ENCODE data around the gene MLNR. TPM values are rescaled to one million over a fixed set of nuclear protein-coding genes. Genes with fewer than 3 reads are reported as not detected.

Gene MLNR
- total RNA-seq, 3 donors from 2014 or later, result not detected

DNA sequence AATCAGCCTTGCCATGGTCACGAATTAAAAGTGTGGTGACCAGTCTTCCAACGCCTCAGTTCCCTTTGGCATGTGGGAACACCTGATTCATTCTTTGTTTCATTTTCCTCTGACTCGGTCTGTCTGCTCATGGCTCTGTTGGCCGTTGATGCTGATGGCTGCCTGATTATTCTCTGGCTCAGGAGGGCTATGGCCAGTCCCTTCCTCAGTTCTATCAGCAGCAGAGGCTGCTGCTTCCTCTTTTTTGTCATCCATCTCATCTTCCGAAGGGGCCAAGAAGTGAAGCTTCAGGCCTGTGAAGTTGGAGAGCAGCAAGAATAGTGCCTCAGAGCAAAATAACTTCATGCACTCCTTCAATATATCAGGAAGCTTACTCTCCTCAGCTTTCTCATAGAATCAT is 9.5 kb upstream of the MLNR start:
- intact Hi-C loops (cut with DNase I; ENCODE audit: low total_unique reads), result no loop called here
- H3K4me3 ChIP-seq, result no peak overlapping the region
- TF ChIP-seq POLR2A (IDR thresholded peaks at IDR 0.05) (no peak), POLR2AphosphoS5 (IDR thresholded peaks at IDR 0.05) (no peak)
- TF ChIP-seq, protein P1, sequence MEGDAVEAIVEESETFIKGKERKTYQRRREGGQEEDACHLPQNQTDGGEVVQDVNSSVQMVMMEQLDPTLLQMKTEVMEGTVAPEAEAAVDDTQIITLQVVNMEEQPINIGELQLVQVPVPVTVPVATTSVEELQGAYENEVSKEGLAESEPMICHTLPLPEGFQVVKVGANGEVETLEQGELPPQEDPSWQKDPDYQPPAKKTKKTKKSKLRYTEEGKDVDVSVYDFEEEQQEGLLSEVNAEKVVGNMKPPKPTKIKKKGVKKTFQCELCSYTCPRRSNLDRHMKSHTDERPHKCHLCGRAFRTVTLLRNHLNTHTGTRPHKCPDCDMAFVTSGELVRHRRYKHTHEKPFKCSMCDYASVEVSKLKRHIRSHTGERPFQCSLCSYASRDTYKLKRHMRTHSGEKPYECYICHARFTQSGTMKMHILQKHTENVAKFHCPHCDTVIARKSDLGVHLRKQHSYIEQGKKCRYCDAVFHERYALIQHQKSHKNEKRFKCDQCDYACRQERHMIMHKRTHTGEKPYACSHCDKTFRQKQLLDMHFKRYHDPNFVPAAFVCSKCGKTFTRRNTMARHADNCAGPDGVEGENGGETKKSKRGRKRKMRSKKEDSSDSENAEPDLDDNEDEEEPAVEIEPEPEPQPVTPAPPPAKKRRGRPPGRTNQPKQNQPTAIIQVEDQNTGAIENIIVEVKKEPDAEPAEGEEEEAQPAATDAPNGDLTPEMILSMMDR (IDR thresholded peaks at IDR 0.05), result no peak
- no peaks in the 10 kb centered on the region for H3K36me3 ChIP-seq
- no peak overlapping the region for H3K27ac ChIP-seq
- no peak for DNase-seq (ENCODE audit: low spot score in 2 of 2)
- H3K4me1 ChIP-seq, result no peaks in the 10 kb centered on the region
- no peaks in the 10 kb centered on the region for H3K9me3 ChIP-seq
- H3K27me3 ChIP-seq, result no peaks in the 10 kb centered on the region

DNA sequence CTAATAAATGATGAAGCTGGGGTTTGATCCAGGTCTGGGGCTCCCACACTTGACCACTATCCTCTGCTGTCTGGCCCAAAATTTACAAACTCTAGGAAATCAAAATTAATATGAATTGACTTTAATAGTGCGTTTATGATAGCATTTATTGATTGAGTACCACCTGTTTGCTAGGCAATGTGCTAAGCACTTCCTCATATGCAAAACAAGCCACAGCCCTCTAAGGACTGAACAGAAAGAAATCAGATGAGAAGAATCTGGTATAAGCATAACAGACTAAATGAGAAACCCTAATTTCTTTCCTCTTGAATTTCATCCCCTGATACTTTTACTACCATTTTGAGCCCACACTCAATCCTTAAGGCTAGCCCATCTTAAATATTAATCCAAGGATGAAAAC is 6.6 kb upstream of the MLNR start:
- Histone ChIP-seq H3K36me3 (no peaks in the 10 kb centered on the region), H3K9me3 (no peaks in the 10 kb centered on the region), H3K27me3 (peaks cover 0 to 11% of the 10 kb centered on the region in 2 donors), H3K4me3 (no peak overlapping the region), H3K27ac (no peak overlapping the region), H3K4me1 (no peaks in the 10 kb centered on the region)
- TF ChIP-seq, protein P1 (IDR thresholded peaks at IDR 0.05), result no peak
- TF ChIP-seq POLR2AphosphoS5 (IDR thresholded peaks at IDR 0.05), result no peak
- TF ChIP-seq POLR2A (IDR thresholded peaks at IDR 0.05), result no peak
- DNase-seq (ENCODE audit: low spot score in 2 of 2), result no peak
- intact Hi-C loops (cut with DNase I; ENCODE audit: low total_unique reads), result no loop called here

DNA sequence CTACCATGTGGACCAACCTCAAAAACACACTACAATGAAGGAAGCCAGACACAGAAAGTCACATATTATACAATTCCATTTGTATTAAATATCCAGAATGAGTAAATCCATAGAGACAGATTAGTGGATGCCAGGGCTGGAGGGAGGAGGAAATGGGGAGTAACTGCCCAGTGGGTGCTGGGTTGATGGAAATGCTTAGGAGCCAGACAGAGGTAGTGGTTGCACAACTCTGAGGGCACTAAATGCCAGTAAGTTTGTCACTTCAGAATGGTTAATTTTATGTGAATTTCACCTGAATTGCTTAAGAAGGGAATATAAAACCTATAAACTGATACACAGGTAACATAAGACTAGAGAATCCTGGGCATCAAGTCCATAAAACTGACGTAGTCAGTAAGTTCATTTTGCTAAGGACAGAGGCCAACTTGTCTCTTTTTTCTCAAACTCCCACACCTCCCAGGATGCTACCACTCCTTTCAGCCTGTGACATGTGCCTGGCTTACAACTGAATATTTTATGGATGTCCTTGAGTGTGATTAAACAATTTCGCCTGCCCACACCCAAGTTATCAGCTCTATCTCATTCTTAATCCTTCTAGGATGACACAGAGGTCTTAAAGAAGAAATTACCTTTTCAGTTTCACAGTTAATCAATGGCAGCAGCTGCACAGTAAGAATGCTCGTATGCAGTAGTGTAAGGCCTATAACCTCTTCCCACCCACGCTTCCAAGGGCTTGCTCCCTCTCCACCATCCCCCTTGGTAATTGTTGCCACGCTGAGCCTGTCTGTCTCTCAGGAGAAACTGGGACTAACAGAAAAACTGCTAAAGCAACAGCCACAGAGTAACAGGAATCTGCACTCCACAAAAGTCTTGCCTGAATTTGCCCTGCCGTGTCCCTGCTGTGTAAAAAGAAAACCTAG is 5.9 kb upstream of the MLNR start:
- Histone ChIP-seq H3K27me3 (peaks cover 0 to 19% of the 10 kb centered on the region in 2 donors), H3K36me3 (no peaks in the 10 kb centered on the region), H3K27ac (no peak overlapping the region), H3K9me3 (no peaks in the 10 kb centered on the region), H3K4me1 (no peaks in the 10 kb centered on the region), H3K4me3 (no peak overlapping the region)
- TF ChIP-seq, protein P1 (IDR thresholded peaks at IDR 0.05), result no peak
- TF ChIP-seq POLR2A (IDR thresholded peaks at IDR 0.05), result no peak
- no peak for TF ChIP-seq POLR2AphosphoS5 (IDR thresholded peaks at IDR 0.05)
- DNase-seq (ENCODE audit: low spot score in 2 of 2), result no peak
- intact Hi-C loops (cut with DNase I; ENCODE audit: low total_unique reads), result no loop called here

DNA sequence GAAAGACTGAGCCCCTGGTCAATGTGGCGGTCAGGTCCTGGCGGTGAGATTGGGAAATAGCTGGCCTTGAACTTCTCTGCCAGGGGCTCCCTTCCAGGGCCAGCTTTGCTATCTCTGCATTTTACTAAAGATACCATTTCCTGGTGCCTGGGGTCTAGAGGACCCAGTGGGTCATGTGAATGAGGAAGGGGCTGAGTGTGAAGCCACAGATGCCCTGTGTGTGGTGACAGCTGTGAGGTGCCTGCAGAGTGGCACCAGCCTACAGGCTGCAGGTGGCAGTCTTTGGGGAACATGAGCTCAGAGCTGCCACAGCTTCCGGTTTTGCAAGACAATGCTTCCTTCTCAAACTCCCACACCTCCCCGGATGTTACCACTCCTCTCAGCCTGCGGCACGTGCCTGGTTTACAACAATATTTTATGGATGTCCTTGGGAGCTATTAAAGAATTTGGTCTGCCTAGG is 5.2 kb upstream of the MLNR start:
- DNase-seq (ENCODE audit: low spot score in 2 of 2), result no peak
- Histone ChIP-seq H3K27ac (no peak overlapping the region), H3K27me3 (peaks cover 0 to 26% of the 10 kb centered on the region in 2 donors), H3K36me3 (no peaks in the 10 kb centered on the region), H3K9me3 (no peaks in the 10 kb centered on the region), H3K4me3 (no peak overlapping the region), H3K4me1 (no peaks in the 10 kb centered on the region)
- TF ChIP-seq POLR2AphosphoS5 (IDR thresholded peaks at IDR 0.05), result no peak
- TF ChIP-seq, protein P1 (IDR thresholded peaks at IDR 0.05), result no peak
- no peak for TF ChIP-seq POLR2A (IDR thresholded peaks at IDR 0.05)
- intact Hi-C loops (cut with DNase I; ENCODE audit: low total_unique reads), result no loop called here

DNA sequence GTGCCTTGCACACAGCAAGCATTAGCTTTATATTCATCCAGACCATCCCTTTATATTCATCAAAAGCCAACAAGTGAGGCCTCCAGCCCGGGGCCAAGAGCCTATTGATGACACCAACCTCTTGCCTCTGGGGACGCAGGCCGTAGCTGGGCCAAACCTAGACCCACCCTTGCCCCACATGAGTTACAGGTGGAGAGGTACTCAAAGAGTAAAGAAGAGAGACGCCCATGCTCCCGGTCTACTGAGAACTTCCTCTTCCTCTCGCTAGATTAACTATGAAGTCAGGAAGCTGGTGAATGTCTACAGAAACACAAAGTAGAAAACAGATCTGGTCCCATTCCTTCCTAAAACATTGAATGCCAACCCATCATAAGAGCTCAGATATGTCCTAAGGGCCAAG is 3.8 kb upstream of the MLNR start:
- TF ChIP-seq POLR2AphosphoS5 (IDR thresholded peaks at IDR 0.05), result no peak
- no peak for TF ChIP-seq POLR2A (IDR thresholded peaks at IDR 0.05)
- TF ChIP-seq, protein P1 (IDR thresholded peaks at IDR 0.05), result no peak
- peaks cover 0 to 39% of the 10 kb centered on the region in 2 donors for H3K27me3 ChIP-seq
- no peaks in the 10 kb centered on the region for H3K9me3 ChIP-seq
- intact Hi-C loops (cut with DNase I; ENCODE audit: low total_unique reads), result no loop called here
- DNase-seq (ENCODE audit: low spot score in 2 of 2), result no peak
- H3K4me3 ChIP-seq, result no peak overlapping the region
- H3K36me3 ChIP-seq, result no peaks in the 10 kb centered on the region
- no peaks in the 10 kb centered on the region for H3K4me1 ChIP-seq
- H3K27ac ChIP-seq, result no peak overlapping the region

All from breast epithelium (tissue), 4 donors.